ENCODE results near the gene ANKMY1.

The ANKMY1 gene

GRCh38 chr2:240595381-240596079 lies 37.7 kb upstream of the ANKMY1 start:
- peak; percentile 29 for DNase-seq (ENCODE audit: low spot score)

GRCh38 chr2:240594511-240595380 lies 37.0 kb upstream of the ANKMY1 start:
- DNase-seq (ENCODE audit: low spot score), result no peak

- no peak for DNase-seq (ENCODE audit: low spot score)
Measured at GRCh38 chr2:240593703-240594451, 36.1 kb upstream of the ANKMY1 start.

GRCh38 chr2:240593026-240593702 lies 35.4 kb upstream of the ANKMY1 start:
- DNase-seq (ENCODE audit: low spot score), result no peak

GRCh38 chr2:240591784-240592183 lies 34.0 kb upstream of the ANKMY1 start:
- DNase-seq (ENCODE audit: low spot score), result no peak

GRCh38 chr2:240591226-240591625 lies 33.4 kb upstream of the ANKMY1 start:
- no peak for DNase-seq (ENCODE audit: low spot score)

GRCh38 chr2:240590681-240591111 lies 32.9 kb upstream of the ANKMY1 start:
- no peak for DNase-seq (ENCODE audit: low spot score)

- DNase-seq (ENCODE audit: low spot score), result no peak
Measured at GRCh38 chr2:240589850-240590525, 32.2 kb upstream of the ANKMY1 start.

- no peak for DNase-seq (ENCODE audit: low spot score)
Measured at GRCh38 chr2:240589375-240589774, 31.6 kb upstream of the ANKMY1 start.

- DNase-seq (ENCODE audit: low spot score), result no peak
Measured at GRCh38 chr2:240588669-240589068, 30.9 kb upstream of the ANKMY1 start.

- no peak for DNase-seq (ENCODE audit: low spot score)
Measured at GRCh38 chr2:240588006-240588655, 30.3 kb upstream of the ANKMY1 start.

GRCh38 chr2:240586919-240587800 lies 29.4 kb upstream of the ANKMY1 start:
- peak; percentile 40 for DNase-seq (ENCODE audit: low spot score)

GRCh38 chr2:240586198-240586918 lies 28.6 kb upstream of the ANKMY1 start, which contains the start of gene CAPN10:
Gene CAPN10 (plus strand): TSS chr2:240586734. CDS start chr2:240586912, 178 bp downstream.
- DNase-seq (ENCODE audit: low spot score), result peak; percentile 95

- DNase-seq (ENCODE audit: low spot score), result no peak
Measured at GRCh38 chr2:240585681-240586197, 28.0 kb upstream of the ANKMY1 start.

- DNase-seq (ENCODE audit: low spot score), result no peak
Measured at GRCh38 chr2:240585101-240585500, 27.3 kb upstream of the ANKMY1 start.

GRCh38 chr2:240584486-240585031 lies 26.8 kb upstream of the ANKMY1 start:
- DNase-seq (ENCODE audit: low spot score), result no peak

GRCh38 chr2:240583774-240584173 lies 26.0 kb upstream of the ANKMY1 start:
- DNase-seq (ENCODE audit: low spot score), result no peak

- DNase-seq (ENCODE audit: low spot score), result no peak
Measured at GRCh38 chr2:240582781-240583180, 25.0 kb upstream of the ANKMY1 start.

All from CD4-positive, alpha-beta T cell treated with Interleukin-6 at 100 ng/mL for 8 hours (primary cell).